Activated CD4-positive, alpha-beta T cell treated with anti-CD3 and anti-CD28 coated beads for 24 hours (primary cell): ENCODE data around the gene NID2.
A peak's percentile ranks its signal among the peaks of the same experiment; 100 is the strongest.

Experiments
- DNase-seq, 2 donors: peaks; one replicate each; pipeline ENCODE4 v3.0.0-alpha.2; 2020; ENCODE audit warnings: low read depth in 2 of 2

The NID2 gene

DNA sequence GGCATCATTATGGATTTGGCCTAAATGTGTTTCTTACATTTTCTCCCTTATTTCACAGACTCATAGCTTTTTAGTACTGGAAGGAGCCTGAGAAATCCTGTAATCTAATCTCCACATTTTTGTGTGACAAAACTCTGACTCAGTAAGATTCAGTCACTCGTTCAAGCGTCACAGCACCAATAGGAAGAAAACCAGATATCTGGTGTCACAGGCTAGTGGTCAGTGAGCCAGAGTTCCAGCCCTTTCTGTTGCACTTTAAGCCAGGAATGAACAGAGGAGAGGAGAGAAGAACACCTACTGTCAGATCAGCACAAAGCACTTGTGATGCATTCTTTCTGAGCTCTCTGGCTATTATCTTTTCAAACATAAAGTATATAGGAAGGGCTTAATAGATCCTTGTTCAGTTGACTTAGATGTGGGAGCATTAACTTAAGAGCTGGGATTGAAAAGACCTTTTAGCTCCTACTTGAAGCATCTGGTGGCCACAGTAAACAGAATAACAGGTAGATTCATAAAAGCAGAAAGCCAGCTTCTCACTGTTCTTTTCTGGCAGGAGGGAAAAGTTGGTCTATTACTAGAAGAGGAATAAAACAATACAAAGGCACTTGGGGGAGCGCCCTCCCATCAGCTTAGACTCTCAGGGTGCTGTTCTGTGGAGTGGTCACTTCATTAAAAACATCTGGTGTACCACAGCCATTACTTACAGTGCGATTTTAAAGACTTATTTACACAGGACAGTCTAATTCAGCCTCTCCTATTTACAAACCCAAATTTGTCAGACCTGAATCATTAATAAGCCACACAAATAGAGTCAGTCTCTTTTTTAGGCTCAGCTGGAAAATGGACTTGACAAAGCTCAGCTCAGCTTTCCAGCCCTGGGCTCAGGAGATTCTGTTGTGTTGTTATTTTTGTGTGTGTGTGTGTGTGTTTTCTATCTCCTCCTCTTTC lies 12.2 kb upstream of the NID2 start:
- DNase-seq, result no peak

- DNase-seq, result no peak
These were observed 11.4 kb upstream of the NID2 start for GRCh38 chr14:52080158-52080800.

GRCh38 chr14:52079239-52079959 lies 10.5 kb upstream of the NID2 start:
- DNase-seq, result no peak

GRCh38 chr14:52078721-52079120 lies 9.9 kb upstream of the NID2 start:
- DNase-seq, result no peak

- no peak for DNase-seq
These were observed 9.3 kb upstream of the NID2 start for GRCh38 chr14:52078095-52078531.

DNA sequence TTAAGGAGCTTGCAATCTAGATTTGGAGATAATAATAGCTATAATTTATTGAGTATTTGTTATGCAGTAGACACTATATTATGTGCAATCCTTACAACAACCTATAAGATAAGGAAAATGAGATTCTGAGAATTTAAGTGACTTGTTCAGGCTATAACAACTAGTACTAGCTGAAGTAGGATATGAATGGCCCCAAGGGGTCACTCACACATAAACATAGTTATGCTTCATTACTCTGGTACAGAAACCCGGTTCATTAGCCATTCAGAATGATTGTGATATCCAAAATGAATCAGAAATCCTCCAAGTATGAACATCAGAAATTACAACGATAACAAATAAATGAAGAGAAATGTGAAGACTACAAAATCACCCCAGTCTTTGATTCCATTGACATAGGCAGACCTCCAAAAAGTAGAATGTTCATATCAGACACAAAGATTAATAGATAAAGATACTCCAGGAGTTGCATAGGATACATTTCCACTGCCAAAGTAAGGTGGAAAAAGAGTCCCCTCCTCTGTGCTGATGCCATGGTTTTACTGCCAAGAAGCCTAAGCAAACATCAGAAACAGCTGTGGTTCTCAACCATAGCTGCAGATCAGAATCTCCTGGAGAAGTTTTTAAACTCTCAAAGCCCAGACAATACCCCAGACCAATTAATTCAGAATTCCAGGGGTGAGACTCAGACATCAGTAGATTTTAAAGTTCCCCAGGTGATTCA lies 8.6 kb upstream of the NID2 start:
- no peak for DNase-seq

GRCh38 chr14:52076334-52076733 lies 7.5 kb upstream of the NID2 start:
- no peak for DNase-seq

GRCh38 chr14:52075371-52075770 lies 6.5 kb upstream of the NID2 start:
- DNase-seq, result no peak

DNA sequence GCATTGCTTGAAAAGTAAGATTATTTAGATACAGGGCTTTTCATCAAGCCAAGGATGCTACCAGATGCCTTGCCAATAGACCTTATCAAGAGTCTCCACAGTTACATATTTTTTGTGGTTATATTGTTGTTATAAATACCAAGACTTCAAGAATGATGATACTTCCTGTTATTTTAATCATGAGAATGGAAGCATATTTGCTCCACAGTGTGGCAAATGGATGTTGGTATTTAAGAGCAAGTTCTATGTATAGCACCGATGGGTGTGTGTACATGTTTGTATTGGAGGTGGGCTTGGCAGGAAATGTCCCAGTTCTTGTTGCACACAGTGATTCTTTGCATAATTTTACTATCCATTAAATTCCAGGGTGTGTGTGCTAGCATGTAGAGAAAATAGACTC lies 4.4 kb upstream of the NID2 start:
- DNase-seq, result no peak

GRCh38 chr14:52072266-52072780 lies 3.5 kb upstream of the NID2 start:
- no peak for DNase-seq

DNA sequence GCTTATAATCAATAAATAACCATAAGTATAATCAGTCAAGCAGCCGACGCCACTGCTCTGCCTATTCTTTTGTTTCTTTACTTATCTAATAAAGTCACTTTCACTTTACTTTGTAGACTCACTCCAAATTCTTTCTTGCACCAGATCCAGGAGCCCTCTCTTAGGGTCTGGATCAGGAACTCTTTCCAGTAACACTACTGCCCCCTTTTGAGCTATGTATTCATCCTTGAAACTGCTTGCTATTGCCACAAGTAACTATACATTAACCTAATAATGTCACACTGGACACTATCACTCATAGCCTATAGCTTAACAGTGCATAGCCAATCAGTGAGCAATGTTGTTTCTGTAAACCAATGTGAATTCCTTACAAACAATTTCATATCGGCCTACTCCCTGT lies 2.8 kb upstream of the NID2 start:
- DNase-seq, result no peak

GRCh38 chr14:52070051-52070431 lies 1.2 kb upstream of the NID2 start:
- no peak for DNase-seq

DNA sequence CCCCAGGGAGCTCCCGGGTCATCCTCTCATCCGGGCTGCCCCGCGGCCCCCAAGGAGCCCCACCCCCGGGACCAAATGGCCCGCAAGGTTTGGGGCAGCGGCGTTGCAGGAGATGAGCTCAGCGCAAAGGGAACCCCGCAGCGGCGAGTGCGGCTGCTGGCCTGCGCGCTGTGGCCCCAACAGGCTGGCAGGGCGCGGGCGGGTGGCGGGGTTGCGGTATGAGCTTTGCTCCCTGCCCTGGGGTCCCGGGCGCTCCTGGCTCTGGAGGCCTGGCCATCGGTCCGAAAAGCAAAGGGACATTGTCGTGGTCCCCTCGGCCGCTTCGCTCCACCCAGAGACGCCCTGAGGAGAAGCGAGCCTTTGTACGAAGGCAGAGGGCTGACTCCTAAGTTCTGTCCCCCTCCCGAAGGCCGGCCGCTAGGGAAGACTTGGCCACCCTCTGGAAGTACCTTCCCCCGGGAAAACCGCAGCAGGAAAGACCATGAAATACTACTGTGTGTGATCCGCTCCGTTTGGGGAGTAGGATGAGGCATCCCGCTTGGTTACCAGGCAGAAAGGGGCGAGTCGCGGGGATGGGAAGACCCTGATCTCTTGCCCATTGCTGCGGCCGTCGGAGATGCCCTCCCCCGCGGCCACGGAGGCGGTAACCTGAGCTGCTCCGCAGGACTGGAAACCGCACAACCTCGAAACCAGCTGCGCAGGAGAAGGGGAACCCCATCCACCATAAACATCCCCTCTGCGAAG lies 620 bp upstream of the NID2 start:
- no peak for DNase-seq

- peak in 1 of 2 donors; percentile 5 for DNase-seq
These were observed 815 bp downstream of the NID2 start for GRCh38 chr14:52067873-52068614.

GRCh38 chr14:52064174-52064573 lies 4.7 kb downstream of the NID2 start:
- DNase-seq, result no peak

DNA sequence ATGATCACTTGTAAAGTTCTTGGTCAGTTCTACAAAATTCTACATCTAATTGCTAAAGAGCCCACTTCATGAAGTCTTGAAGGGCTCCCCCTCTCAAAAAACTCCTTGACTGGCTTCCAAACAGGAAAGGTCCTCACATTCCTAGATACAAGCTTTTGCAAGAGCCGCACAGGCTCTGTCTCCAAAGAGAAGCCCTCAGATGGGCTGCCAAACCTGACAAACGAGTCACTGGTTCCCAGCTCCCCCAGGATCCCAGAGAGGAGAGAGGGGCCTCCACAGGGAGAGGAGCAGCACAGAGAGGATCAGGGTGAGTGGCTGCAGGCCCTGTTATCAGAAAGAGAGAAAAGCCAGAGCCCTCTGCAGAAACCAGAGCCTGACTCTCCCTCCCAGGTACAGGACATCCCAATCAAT lies 5.8 kb downstream of the NID2 start:
- DNase-seq, result no peak

DNA sequence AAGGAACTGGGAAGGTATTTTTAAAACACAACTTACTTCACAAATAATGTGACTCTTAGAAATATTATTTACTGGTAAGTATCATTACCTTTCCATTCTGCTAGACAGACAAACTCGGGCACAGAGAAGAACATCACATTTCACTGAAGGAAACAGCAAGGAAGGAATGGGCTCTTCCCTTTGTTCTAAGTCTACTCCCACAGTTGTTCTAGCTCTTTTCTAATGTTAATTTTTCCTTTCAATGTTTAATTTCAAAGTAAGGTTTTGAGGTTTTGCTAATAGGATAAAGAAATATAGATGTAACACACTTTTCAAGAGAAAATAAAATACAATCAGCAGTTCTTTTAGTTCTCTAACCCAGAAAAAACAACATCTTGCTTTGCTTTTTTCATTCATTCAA lies 7.0 kb downstream of the NID2 start:
- DNase-seq, result no peak

DNA sequence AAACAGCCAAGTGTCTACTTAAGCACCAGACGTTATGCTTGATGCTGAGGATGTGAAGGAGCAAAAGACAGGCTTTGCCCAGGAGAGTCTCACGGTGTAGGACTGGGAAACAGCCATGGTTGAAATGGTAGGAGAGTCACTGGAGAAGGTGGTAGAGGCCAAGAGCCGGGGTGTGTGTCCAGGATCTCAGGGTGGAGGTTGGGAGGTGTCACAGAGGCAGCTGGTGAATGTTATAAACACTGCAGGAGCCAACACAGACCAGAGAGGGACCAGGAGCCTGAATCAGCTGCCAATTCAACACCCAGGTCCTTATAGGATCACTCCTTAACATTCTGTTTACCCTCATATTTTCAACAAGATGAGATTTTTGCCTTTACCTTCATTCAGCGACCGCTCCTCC lies 7.5 kb downstream of the NID2 start:
- no peak for DNase-seq

- DNase-seq, result no peak
These were observed 8.8 kb downstream of the NID2 start for GRCh38 chr14:52060080-52060479.

- no peak for DNase-seq
These were observed 9.2 kb downstream of the NID2 start for GRCh38 chr14:52059649-52060048.
